Peyer's patch (tissue), 4 donors: Measurements from ENCODE around the gene NOL12.

Experiments used
- CTCF ChIP-seq, 6 experiments: fragments of 450-650 bp in 4 of 6; fragments of 200-600 bp in 2 of 6; sonication (generic) in 1 of 6; IDR thresholded peaks; one replicate each; pipeline ENCODE4 v1.5.1; 2017 to 2019; ENCODE audit warnings: antibody characterized with exemption in 6 of 6, mild to moderate bottlenecking in 3 of 6, moderate library complexity in 1 of 6
- POLR2A ChIP-seq, 2 donors: fragments of 450-650 bp; IDR thresholded peaks; one replicate each; pipeline ENCODE4 v1.5.1; 2017; ENCODE audit warnings: antibody characterized with exemption in 2 of 2, mild to moderate bottlenecking in 2 of 2, moderate library complexity in 2 of 2

GRCh38 chr22:37697538-37697835, 11.3 kb downstream of the NOL12 start:
- no peak for TF ChIP-seq CTCF (IDR thresholded peaks at IDR 0.05)
- TF ChIP-seq POLR2A (IDR thresholded peaks at IDR 0.05): no peak
